ENCODE data around the gene GIMAP8. TPM values are rescaled to one million over a fixed set of nuclear protein-coding genes. Genes with fewer than 3 reads are reported as not detected.

The GIMAP8 gene
- 5.4 TPM for polyA plus RNA-seq (2013)

DNA sequence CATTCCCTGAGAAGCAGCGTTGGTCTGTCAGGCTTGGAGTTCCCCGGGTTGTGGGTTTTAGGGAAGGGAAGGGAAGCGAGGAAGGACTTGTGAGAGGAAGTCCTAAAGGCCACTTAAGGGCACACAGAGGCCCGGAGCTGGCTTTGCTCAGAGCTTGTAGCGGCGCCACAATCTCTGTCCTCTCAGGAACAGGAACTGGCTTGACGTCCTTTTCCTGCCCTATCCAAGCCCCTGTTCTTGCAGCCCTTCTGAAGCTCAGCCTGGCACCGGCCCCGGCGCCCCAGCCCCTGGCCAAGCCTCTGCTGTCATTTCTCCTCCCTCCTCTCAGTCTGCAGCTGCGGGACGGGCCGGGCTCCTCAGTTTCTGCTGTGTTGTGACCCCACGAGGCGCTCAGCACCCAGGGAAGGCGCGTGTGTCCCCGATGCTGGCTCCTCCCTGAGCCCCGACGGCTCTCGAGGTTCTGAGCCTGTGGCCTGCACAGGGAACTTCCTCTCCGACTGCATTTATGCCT, at the start of gene GIMAP8:
TSS of gene GIMAP8 (plus strand) at position 140 of the 511 bp plus-strand sequence. CDS start 16,069 bp downstream, outside the sequence.
- DNase-seq = peak in 2 of 3 donors; percentile 58 to 69
- POLR2A ChIA-PET = interaction anchor here (1.2 kb wide), 1 partner anchor 65 kb away, joined by 4 read pairs; no protein-coding TSS in a partner anchor
- WGBS (ENCODE audit: insufficient coverage) = 4% methylated on average over 22 of the region's 22 CpGs
- Histone ChIP-seq H3K9me3 (ENCODE audit: control extremely low read depth in 1 of 5, control insufficient read depth in 4 of 5, insufficient read depth in 2 of 5, low read depth in 1 of 5, low read length in 4 of 5) (no peaks in the 10 kb centered on the region), H3K27me3 (replicated peaks in 2 of 5; ENCODE audit: control insufficient read depth in 4 of 5, insufficient read depth in 5 of 5, low read length in 4 of 5) (no peaks in the 10 kb centered on the region), H3K4me3 (ENCODE audit: control insufficient read depth in 1 of 7, extremely low read depth in 1 of 7, insufficient read depth in 4 of 7, low read depth in 2 of 7, low read length in 6 of 7) (peak within 1 kb of the TSS in 6 of 7 experiments; percentile 62 to 78 (median 75)), H3K36me3 (ENCODE audit: control insufficient read depth in 4 of 4, insufficient read depth in 4 of 4, low read length in 3 of 4) (peaks cover 0 to 3% (median 0%) of the 10 kb centered on the region in 4 experiments), H3K27ac (ENCODE audit: insufficient read depth in 1 of 2, low read depth in 1 of 2, low read length in 2 of 2, poor library complexity in 1 of 2, severe bottlenecking in 2 of 2) (peak within 1 kb of the TSS in 1 of 2 experiments; percentile 51), H3K4me1 (ENCODE audit: control extremely low read depth in 1 of 4, control insufficient read depth in 4 of 4, insufficient read depth in 4 of 4, low read length in 3 of 4) (peaks cover 10 to 70% (median 52%) of the 10 kb centered on the region in 4 experiments)
- CTCF ChIA-PET = interaction anchor here (0.9 to 7.5 kb wide), 10 partner anchors 12 to 427 kb away, joined by 3 to 59 read pairs (median 4); partner anchors contain the start of gene GIMAP2

GRCh38 chr7:150400788-150401423, 49.5 kb upstream of the GIMAP8 start:
- WGBS (ENCODE audit: insufficient coverage) = 93% methylated on average over 13 of the region's 15 CpGs
- ChIA-PET CTCF (interaction anchor here (0.9 to 2.0 kb wide), 3 partner anchors 8 to 46 kb away, joined by 3 to 10 read pairs (median 7); no protein-coding TSS in a partner anchor), POLR2A (no interaction called here)
- peaks cover 0 to 19% (median 18%) of the 10 kb centered on the region in 4 experiments for H3K4me1 ChIP-seq (ENCODE audit: control extremely low read depth in 1 of 4, control insufficient read depth in 4 of 4, insufficient read depth in 4 of 4, low read length in 3 of 4)
- DNase-seq = no peak
- peaks cover 0 to 29% (median 12%) of the 10 kb centered on the region in 4 experiments for H3K36me3 ChIP-seq (ENCODE audit: control insufficient read depth in 4 of 4, insufficient read depth in 4 of 4, low read length in 3 of 4)
- no peak overlapping the region for H3K4me3 ChIP-seq (ENCODE audit: control insufficient read depth in 1 of 7, extremely low read depth in 1 of 7, insufficient read depth in 4 of 7, low read depth in 2 of 7, low read length in 6 of 7)
- H3K27me3 ChIP-seq (replicated peaks in 2 of 5; ENCODE audit: control insufficient read depth in 4 of 5, insufficient read depth in 5 of 5, low read length in 4 of 5) = no peaks in the 10 kb centered on the region
- H3K27ac ChIP-seq (ENCODE audit: insufficient read depth in 1 of 2, low read depth in 1 of 2, low read length in 2 of 2, poor library complexity in 1 of 2, severe bottlenecking in 2 of 2) = no peak overlapping the region
- H3K9me3 ChIP-seq (ENCODE audit: control extremely low read depth in 1 of 5, control insufficient read depth in 4 of 5, insufficient read depth in 2 of 5, low read depth in 1 of 5, low read length in 4 of 5) = no peaks in the 10 kb centered on the region

DNA sequence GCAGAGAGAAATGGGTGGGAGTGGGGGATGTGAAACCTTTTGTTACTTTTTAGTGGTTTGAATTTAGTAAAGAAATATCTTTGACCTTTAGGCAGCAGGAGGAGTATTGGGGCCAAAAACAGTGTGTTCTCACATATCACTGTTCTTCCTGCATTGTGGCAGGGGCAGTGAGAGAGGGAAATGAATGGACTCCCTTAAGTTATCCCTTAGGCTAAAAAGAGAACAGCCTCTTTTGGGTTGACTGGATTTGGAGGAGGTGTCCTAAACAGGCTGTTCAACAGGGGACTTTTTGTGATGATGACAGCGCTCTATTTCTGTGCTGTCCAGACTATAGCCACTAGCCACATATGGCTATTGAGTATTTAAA, 49.0 kb upstream of the GIMAP8 start:
- H3K27ac ChIP-seq (ENCODE audit: insufficient read depth in 1 of 2, low read depth in 1 of 2, low read length in 2 of 2, poor library complexity in 1 of 2, severe bottlenecking in 2 of 2) = no peak overlapping the region
- H3K27me3 ChIP-seq (replicated peaks in 2 of 5; ENCODE audit: control insufficient read depth in 4 of 5, insufficient read depth in 5 of 5, low read length in 4 of 5) = no peaks in the 10 kb centered on the region
- POLR2A ChIA-PET = no interaction called here
- no peaks in the 10 kb centered on the region for H3K9me3 ChIP-seq (ENCODE audit: control extremely low read depth in 1 of 5, control insufficient read depth in 4 of 5, insufficient read depth in 2 of 5, low read depth in 1 of 5, low read length in 4 of 5)
- H3K36me3 ChIP-seq (ENCODE audit: control insufficient read depth in 4 of 4, insufficient read depth in 4 of 4, low read length in 3 of 4) = peaks cover 0 to 25% (median 11%) of the 10 kb centered on the region in 4 experiments
- 100% methylated on average over 1 of the region's 1 CpG for WGBS (ENCODE audit: insufficient coverage)
- peaks cover 0 to 24% (median 23%) of the 10 kb centered on the region in 4 experiments for H3K4me1 ChIP-seq (ENCODE audit: control extremely low read depth in 1 of 4, control insufficient read depth in 4 of 4, insufficient read depth in 4 of 4, low read length in 3 of 4)
- DNase-seq = no peak
- no peak overlapping the region for H3K4me3 ChIP-seq (ENCODE audit: control insufficient read depth in 1 of 7, extremely low read depth in 1 of 7, insufficient read depth in 4 of 7, low read depth in 2 of 7, low read length in 6 of 7)
- CTCF ChIA-PET = interaction anchor here (2.0 kb wide), 2 partner anchors 8 to 46 kb away, joined by 7 to 10 read pairs; no protein-coding TSS in a partner anchor

DNA sequence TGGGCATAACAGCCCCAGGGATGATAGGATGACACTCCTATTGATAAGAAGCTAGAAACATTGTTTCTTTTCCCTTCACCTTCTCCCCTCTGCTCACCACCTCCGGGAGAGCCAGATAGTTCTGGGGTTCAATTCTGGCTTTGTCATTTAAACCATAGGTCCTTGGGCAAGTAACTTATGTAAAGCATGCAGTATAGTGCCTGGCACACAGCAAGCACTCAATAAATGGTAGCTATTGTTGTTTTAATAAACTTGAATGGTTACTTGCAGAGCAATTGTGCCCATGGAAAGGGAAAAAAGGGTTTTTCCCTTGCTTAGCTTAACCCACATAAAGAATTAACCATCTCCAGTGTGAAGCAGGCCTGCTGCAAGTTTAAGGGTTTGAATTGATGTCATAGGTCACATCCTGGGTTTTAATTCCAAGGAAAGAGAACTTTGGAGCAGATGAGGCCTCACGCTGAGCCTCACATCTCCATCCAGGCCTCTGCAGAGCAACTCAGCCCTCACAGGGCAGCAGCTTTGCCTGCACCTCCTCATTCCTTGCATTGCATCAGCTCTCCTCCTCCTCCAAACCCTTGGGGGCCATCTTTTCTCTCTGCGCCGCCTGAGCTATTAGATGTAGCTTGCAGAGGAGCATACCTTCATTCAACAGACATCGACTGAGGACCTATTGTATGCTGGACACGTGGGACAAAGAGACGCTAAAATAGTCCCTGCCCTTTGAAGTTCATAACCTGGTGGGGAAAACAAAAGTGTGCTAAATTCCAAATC, 48.4 kb upstream of the GIMAP8 start:
- Histone ChIP-seq H3K4me1 (ENCODE audit: control extremely low read depth in 1 of 4, control insufficient read depth in 4 of 4, insufficient read depth in 4 of 4, low read length in 3 of 4) (peaks cover 0 to 31% (median 29%) of the 10 kb centered on the region in 4 experiments), H3K36me3 (ENCODE audit: control insufficient read depth in 4 of 4, insufficient read depth in 4 of 4, low read length in 3 of 4) (peaks cover 0 to 20% (median 7%) of the 10 kb centered on the region in 4 experiments), H3K27me3 (replicated peaks in 2 of 5; ENCODE audit: control insufficient read depth in 4 of 5, insufficient read depth in 5 of 5, low read length in 4 of 5) (no peaks in the 10 kb centered on the region), H3K9me3 (ENCODE audit: control extremely low read depth in 1 of 5, control insufficient read depth in 4 of 5, insufficient read depth in 2 of 5, low read depth in 1 of 5, low read length in 4 of 5) (no peaks in the 10 kb centered on the region), H3K27ac (ENCODE audit: insufficient read depth in 1 of 2, low read depth in 1 of 2, low read length in 2 of 2, poor library complexity in 1 of 2, severe bottlenecking in 2 of 2) (no peak overlapping the region), H3K4me3 (ENCODE audit: control insufficient read depth in 1 of 7, extremely low read depth in 1 of 7, insufficient read depth in 4 of 7, low read depth in 2 of 7, low read length in 6 of 7) (no peak overlapping the region)
- 98% methylated on average over 6 of the region's 7 CpGs for WGBS (ENCODE audit: insufficient coverage)
- CTCF ChIA-PET = interaction anchor here (0.5 to 2.0 kb wide), 6 partner anchors 9 to 757 kb away, joined by 3 to 10 read pairs (median 4); no protein-coding TSS in a partner anchor
- no peak for DNase-seq
- POLR2A ChIA-PET = no interaction called here

- WGBS (ENCODE audit: insufficient coverage) = 99% methylated on average over 9 of the region's 13 CpGs
- no peaks in the 10 kb centered on the region for H3K27me3 ChIP-seq (replicated peaks in 2 of 5; ENCODE audit: control insufficient read depth in 4 of 5, insufficient read depth in 5 of 5, low read length in 4 of 5)
- H3K27ac ChIP-seq (ENCODE audit: insufficient read depth in 1 of 2, low read depth in 1 of 2, low read length in 2 of 2, poor library complexity in 1 of 2, severe bottlenecking in 2 of 2) = no peak overlapping the region
- DNase-seq = no peak
- CTCF ChIA-PET = interaction anchor here (0.8 to 2.0 kb wide), 6 partner anchors 9 to 47 kb away, joined by 3 to 10 read pairs (median 4); no protein-coding TSS in a partner anchor
- H3K36me3 ChIP-seq (ENCODE audit: control insufficient read depth in 4 of 4, insufficient read depth in 4 of 4, low read length in 3 of 4) = peaks cover 0 to 17% (median 6%) of the 10 kb centered on the region in 4 experiments
- H3K4me3 ChIP-seq (ENCODE audit: control insufficient read depth in 1 of 7, extremely low read depth in 1 of 7, insufficient read depth in 4 of 7, low read depth in 2 of 7, low read length in 6 of 7) = no peak overlapping the region
- POLR2A ChIA-PET = no interaction called here
- peaks cover 0 to 33% (median 31%) of the 10 kb centered on the region in 4 experiments for H3K4me1 ChIP-seq (ENCODE audit: control extremely low read depth in 1 of 4, control insufficient read depth in 4 of 4, insufficient read depth in 4 of 4, low read length in 3 of 4)
- no peaks in the 10 kb centered on the region for H3K9me3 ChIP-seq (ENCODE audit: control extremely low read depth in 1 of 5, control insufficient read depth in 4 of 5, insufficient read depth in 2 of 5, low read depth in 1 of 5, low read length in 4 of 5)
Observed at GRCh38 chr7:150402671-150403321, 47.6 kb upstream of the GIMAP8 start.

GRCh38 chr7:150403376-150404171, 46.9 kb upstream of the GIMAP8 start:
- Histone ChIP-seq H3K4me1 (ENCODE audit: control extremely low read depth in 1 of 4, control insufficient read depth in 4 of 4, insufficient read depth in 4 of 4, low read length in 3 of 4) (peaks cover 0 to 33% (median 31%) of the 10 kb centered on the region in 4 experiments), H3K9me3 (ENCODE audit: control extremely low read depth in 1 of 5, control insufficient read depth in 4 of 5, insufficient read depth in 2 of 5, low read depth in 1 of 5, low read length in 4 of 5) (no peaks in the 10 kb centered on the region), H3K36me3 (ENCODE audit: control insufficient read depth in 4 of 4, insufficient read depth in 4 of 4, low read length in 3 of 4) (peaks cover 0 to 16% (median 2%) of the 10 kb centered on the region in 4 experiments), H3K4me3 (ENCODE audit: control insufficient read depth in 1 of 7, extremely low read depth in 1 of 7, insufficient read depth in 4 of 7, low read depth in 2 of 7, low read length in 6 of 7) (peak overlapping the region in 4 of 7 experiments; percentile 68 to 90 (median 83)), H3K27me3 (replicated peaks in 2 of 5; ENCODE audit: control insufficient read depth in 4 of 5, insufficient read depth in 5 of 5, low read length in 4 of 5) (no peaks in the 10 kb centered on the region), H3K27ac (ENCODE audit: insufficient read depth in 1 of 2, low read depth in 1 of 2, low read length in 2 of 2, poor library complexity in 1 of 2, severe bottlenecking in 2 of 2) (peak overlapping the region in 1 of 2 experiments; percentile 95)
- POLR2A ChIA-PET = interaction anchor here (0.6 kb wide), 1 partner anchor 35 kb away, joined by 3 read pairs; the partner anchor contains the start of gene REPIN1
- CTCF ChIA-PET = interaction anchor here (0.6 to 4.0 kb wide), 14 partner anchors 11 to 117 kb away, joined by 3 to 29 read pairs (median 5); no protein-coding TSS in a partner anchor
- WGBS (ENCODE audit: insufficient coverage) = 86% methylated on average over 11 of the region's 13 CpGs
- DNase-seq = no peak

All from common myeloid progenitor, CD34-positive (primary cell).